GM12892 (cell line): ENCODE data around the gene BAIAP2.

Experiments
- DNase-seq: peaks from one replicate; pipeline ENCODE4 v3.0.0; 2011; ENCODE audit not compliant: insufficient read length
- FAIRE-seq: peaks from 2 replicates; lab custom pipeline; 2011; peaks lifted over from hg19 to GRCh38; lab: Jason Lieb, UNC
- POLR2A ChIP-seq: IDR thresholded peaks from 2 replicates; pipeline ENCODE4 v1.6.1; 2011; ENCODE audit warnings: low read depth, low read length, control low read depth
- POLR2AphosphoS5 ChIP-seq: IDR thresholded peaks from 2 replicates; pipeline ENCODE4 v1.6.1; 2011; ENCODE audit warnings: low read depth, low read length, control low read depth
- TAF1 ChIP-seq: IDR thresholded peaks from 2 replicates; pipeline ENCODE4 v1.6.1; 2011; ENCODE audit warnings: low read depth, mild to moderate bottlenecking, control low read depth, low read length, borderline replicate concordance

BAIAP2 gene

GRCh38 chr17:81043725-81044427 lies 8.9 kb downstream of the BAIAP2 start:
- DNase-seq (no peak), FAIRE-seq (no peak)
- no peak for TF ChIP-seq TAF1
- no peak for TF ChIP-seq POLR2AphosphoS5
- no peak for TF ChIP-seq POLR2A

- FAIRE-seq: no peak
- TF ChIP-seq TAF1: no peak
- no peak for TF ChIP-seq POLR2AphosphoS5
- TF ChIP-seq POLR2A: no peak
Measured at GRCh38 chr17:81044428-81044763, 9.4 kb downstream of the BAIAP2 start.

GRCh38 chr17:81044764-81045589 lies 10.0 kb downstream of the BAIAP2 start:
- FAIRE-seq (no peak), DNase-seq (no peak)
- TF ChIP-seq TAF1: no peak
- no peak for TF ChIP-seq POLR2A

More at GRCh38 chr17:81044428-81044763, 9.4 kb downstream of the BAIAP2 start:
- DNase-seq: no peak

GRCh38 chr17:81045590-81046095 lies 10.7 kb downstream of the BAIAP2 start:
- FAIRE-seq (no peak), DNase-seq (no peak)
- no peak for TF ChIP-seq POLR2AphosphoS5
- no peak for TF ChIP-seq TAF1
- TF ChIP-seq POLR2A: no peak

- DNase-seq: no peak
- no peak for FAIRE-seq
- TF ChIP-seq POLR2AphosphoS5 (no peak), POLR2A (no peak), TAF1 (no peak)
Measured at GRCh38 chr17:81046132-81046769, 11.3 kb downstream of the BAIAP2 start.

- FAIRE-seq (no peak), DNase-seq (no peak)
- TF ChIP-seq POLR2A: no peak
- TF ChIP-seq TAF1: no peak
- no peak for TF ChIP-seq POLR2AphosphoS5
Measured at GRCh38 chr17:81046770-81047359, 11.9 kb downstream of the BAIAP2 start.

- TF ChIP-seq TAF1 (no peak), POLR2AphosphoS5 (no peak), POLR2A (no peak)
- DNase-seq (no peak), FAIRE-seq (no peak)
Measured at GRCh38 chr17:81048827-81049371, 13.9 kb downstream of the BAIAP2 start.

GRCh38 chr17:81049372-81049911 lies 14.5 kb downstream of the BAIAP2 start:
- FAIRE-seq (no peak), DNase-seq (no peak)
- TF ChIP-seq POLR2AphosphoS5 (no peak), TAF1 (no peak), POLR2A (no peak)

GRCh38 chr17:81049973-81050551 lies 15.1 kb downstream of the BAIAP2 start:
- no peak for FAIRE-seq
- no peak for DNase-seq
- TF ChIP-seq POLR2A (no peak), POLR2AphosphoS5 (no peak), TAF1 (no peak)

- DNase-seq: no peak
- TF ChIP-seq TAF1 (no peak), POLR2A (no peak), POLR2AphosphoS5 (no peak)
- no peak for FAIRE-seq
Measured at GRCh38 chr17:81050645-81051625, 16.0 kb downstream of the BAIAP2 start.
